Mucosa of descending colon (tissue), 3 donors: ENCODE measurements around the gene OR5A1. TPM values are rescaled to one million over a fixed set of nuclear protein-coding genes. Genes with fewer than 3 reads are reported as not detected.

ENCODE experiments used
- ATAC-seq: fragments of 200-7000 bp; cut with Tn5 transposase; one replicate; pipeline ENCODE4 v1.9.1; 2020; ENCODE audit warnings: mild to moderate bottlenecking, moderate library complexity
- DNase-seq, 3 donors: peaks; one replicate each; pipeline ENCODE4 v3.0.0-alpha.2; 2020
- H3K36me3 ChIP-seq: fragments of 200-600 bp; one replicate; pipeline ENCODE4 v1.8.0; 2021; ENCODE audit warnings: low read depth, mild to moderate bottlenecking
- H3K4me1 ChIP-seq: fragments of 200-600 bp; one replicate; pipeline ENCODE4 v1.8.0; 2021; ENCODE audit warnings: low read depth, mild to moderate bottlenecking
- H3K4me3 ChIP-seq: fragments of 200-600 bp; one replicate; pipeline ENCODE4 v1.8.0; 2021; ENCODE audit warnings: mild to moderate bottlenecking
- H3K9me3 ChIP-seq: fragments of 200-600 bp; one replicate; pipeline ENCODE4 v1.8.0; 2021; ENCODE audit warnings: mild to moderate bottlenecking
- intact Hi-C, 2 donors: fragments of 100-400 bp; cut with DNase I in 1 of 2; cut with micrococcal nuclease in 1 of 2; formaldehyde crosslinking; loops; one replicate each; pipeline versions ENCODE4 v1.11.0 to v1.11.1; 2022; cut with DNase I, micrococcal nuclease
- total RNA-seq, 3 donors: library from RNA; stranded (reverse); fragmentation: NEBNext Ultra II Directional in 2 of 3; extraction: Animal tissue kit (Norgen Biotek cat#: 25700) in 2 of 3; gene quantifications; one replicate each; pipeline versions ENCODE4 v1.2.1 to v1.2.4, GENCODE V29; 2021 to 2023
- TF ChIP-seq, protein P1 (sequence below): fragments of 200-600 bp; IDR thresholded peaks from one replicate; pipeline ENCODE4 v1.8.0; 2022; ENCODE audit warnings: antibody characterized with exemption, mild to moderate bottlenecking
- donor health status: DM: no; HTN: no; CAD: no; lungs with moderate emphysema.
- donor health status: DM: no; HTN: no; CAD: no.
- donor health status: DM: no; HTN: yes; CAD: no.

The OR5A1 gene
- total RNA-seq, 3 donors from 2014 or later: not detected

DNA sequence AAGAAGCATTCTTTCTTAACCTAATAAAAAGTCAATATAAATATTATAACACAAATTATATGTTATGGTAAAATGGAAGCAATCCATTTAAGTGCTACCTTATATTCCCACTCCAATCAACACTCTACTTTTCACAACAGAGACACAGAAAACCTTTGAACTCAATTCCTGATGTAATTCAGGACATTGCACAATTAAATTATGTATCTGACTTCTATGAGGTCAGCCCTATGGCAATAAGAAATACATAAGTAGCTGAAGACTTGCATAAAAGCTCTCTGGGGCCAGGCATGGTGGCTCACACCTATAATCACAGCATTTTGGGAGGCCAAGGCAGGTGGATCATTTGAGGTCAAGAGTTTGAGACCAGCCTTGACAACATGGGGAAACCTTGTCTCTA, 43.6 kb downstream of the OR5A1 start:
- intact Hi-C loops: no loop called here
- no peaks in the 10 kb centered on the region for H3K4me1 ChIP-seq
- ATAC-seq: no peak
- H3K4me3 ChIP-seq: no peak overlapping the region
- TF ChIP-seq, protein P1, sequence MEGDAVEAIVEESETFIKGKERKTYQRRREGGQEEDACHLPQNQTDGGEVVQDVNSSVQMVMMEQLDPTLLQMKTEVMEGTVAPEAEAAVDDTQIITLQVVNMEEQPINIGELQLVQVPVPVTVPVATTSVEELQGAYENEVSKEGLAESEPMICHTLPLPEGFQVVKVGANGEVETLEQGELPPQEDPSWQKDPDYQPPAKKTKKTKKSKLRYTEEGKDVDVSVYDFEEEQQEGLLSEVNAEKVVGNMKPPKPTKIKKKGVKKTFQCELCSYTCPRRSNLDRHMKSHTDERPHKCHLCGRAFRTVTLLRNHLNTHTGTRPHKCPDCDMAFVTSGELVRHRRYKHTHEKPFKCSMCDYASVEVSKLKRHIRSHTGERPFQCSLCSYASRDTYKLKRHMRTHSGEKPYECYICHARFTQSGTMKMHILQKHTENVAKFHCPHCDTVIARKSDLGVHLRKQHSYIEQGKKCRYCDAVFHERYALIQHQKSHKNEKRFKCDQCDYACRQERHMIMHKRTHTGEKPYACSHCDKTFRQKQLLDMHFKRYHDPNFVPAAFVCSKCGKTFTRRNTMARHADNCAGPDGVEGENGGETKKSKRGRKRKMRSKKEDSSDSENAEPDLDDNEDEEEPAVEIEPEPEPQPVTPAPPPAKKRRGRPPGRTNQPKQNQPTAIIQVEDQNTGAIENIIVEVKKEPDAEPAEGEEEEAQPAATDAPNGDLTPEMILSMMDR: no peak
- no peak for DNase-seq
- no peaks in the 10 kb centered on the region for H3K36me3 ChIP-seq
- H3K9me3 ChIP-seq: no peaks in the 10 kb centered on the region

DNA sequence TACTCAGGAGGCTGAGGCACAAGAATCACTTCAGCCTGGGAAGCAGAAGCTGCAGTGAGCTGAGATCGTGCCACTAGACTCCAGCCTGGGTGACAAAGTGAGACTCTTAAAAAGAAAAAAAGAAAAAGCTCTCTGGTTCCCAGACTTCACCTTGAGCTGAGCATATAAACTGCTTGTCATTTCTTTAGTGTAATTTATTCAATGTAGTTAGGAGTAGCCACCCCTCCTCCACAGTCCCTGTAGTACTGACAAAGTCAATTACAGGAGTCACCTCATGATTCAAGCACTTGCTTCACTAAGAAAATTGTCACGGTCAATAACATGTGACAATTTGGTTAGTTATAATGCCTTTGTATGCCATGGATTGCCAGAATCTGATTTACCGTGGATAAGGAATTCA, 44.1 kb downstream of the OR5A1 start:
- intact Hi-C loops: no loop called here
- TF ChIP-seq, protein P1: no peak
- no peak for ATAC-seq
- Histone ChIP-seq H3K36me3 (no peaks in the 10 kb centered on the region), H3K4me1 (no peaks in the 10 kb centered on the region), H3K9me3 (no peaks in the 10 kb centered on the region), H3K4me3 (no peak overlapping the region)
- no peak for DNase-seq

Other genes with a start within 250 kb of the OR5A1 start
- gene MPEG1, start 223.5 kb upstream of the OR5A1 start, total RNA-seq: 10 to 100 TPM in 2 of 3 donors, 1 to 10 TPM in 1; 8.7 to 30.8 (median 21.9) TPM
- gene OR5AN1, start 77.6 kb upstream of the OR5A1 start, total RNA-seq: not detected
- not detected for gene OR5A2, start 10.1 kb upstream of the OR5A1 start, total RNA-seq
- gene OR4D6, start 20.5 kb downstream of the OR5A1 start, total RNA-seq: not detected
- gene OR4D10, start 36.8 kb downstream of the OR5A1 start, total RNA-seq: not detected
- not detected for gene OR4D11, start 67.1 kb downstream of the OR5A1 start, total RNA-seq
- gene OR4D9, start 75.1 kb downstream of the OR5A1 start, total RNA-seq: not detected
- gene OSBP, start 179.3 kb downstream of the OR5A1 start, total RNA-seq: 10 to 100 TPM; 55.0 to 57.8 (median 55.9) TPM
- 10 to 100 TPM; 34.1 to 40.2 (median 34.6) TPM for gene PATL1, start 232.6 kb downstream of the OR5A1 start, total RNA-seq